ENCODE measurements around the gene NKPD1. TPM values are rescaled to one million over a fixed set of nuclear protein-coding genes. Genes with fewer than 3 reads are reported as not detected.

Gene NKPD1
- polyA plus RNA-seq, 2 of the 4 experiments (the other 2 are of a cell fraction), result 0.12 to 0.15 TPM

GRCh38 chr19:45170146-45171106, 9.6 kb upstream of the NKPD1 start:
- Histone ChIP-seq H3K4me2 (no peak overlapping the region), H3K27ac (no peak overlapping the region), H3K9me3 (no peaks in the 10 kb centered on the region), H3K4me3 (no peak overlapping the region), H3K4me1 (no peaks in the 10 kb centered on the region)
- ATAC-seq (peak in 1 of 2 experiments; percentile 12; a peak in 1 of 6 replicates), DNase-seq (ENCODE audit: low read depth in 1 of 2, low spot score in 1 of 2) (no peak), FAIRE-seq (no peak)
- TF ChIP-seq MAFK (IDR thresholded peaks at IDR 0.05; ENCODE audit: partially characterized antibody) (no peak), ESRRA (IDR thresholded peaks at IDR 0.05; ENCODE audit: borderline replicate concordance, low read length) (no peak), ZNF302 (CRISPR knock-in tag; IDR thresholded peaks at IDR 0.05) (no peak), ZFP36 (IDR thresholded peaks at IDR 0.05; ENCODE audit: borderline replicate concordance, partially characterized antibody) (no peak), E2F6 (IDR thresholded peaks at IDR 0.05; ENCODE audit: borderline replicate concordance, low read depth) (no peak), RARB (CRISPR knock-in tag; IDR thresholded peaks at IDR 0.05) (no peak), TFCP2L1 (CRISPR knock-in tag; IDR thresholded peaks at IDR 0.05) (no peak), NFE2L2 (conservative IDR thresholded peaks at IDR 0.05; ENCODE audit: low read length) (no peak), CHD2 (IDR thresholded peaks at IDR 0.05; ENCODE audit: low read length, partially characterized antibody) (no peak), ZSCAN20 (CRISPR knock-in tag; IDR thresholded peaks at IDR 0.05) (no peak), HDAC2 (IDR thresholded peaks at IDR 0.05) (no peak), HMGXB4 (CRISPR knock-in tag; IDR thresholded peaks at IDR 0.05; ENCODE audit: borderline replicate concordance) (no peak), RAD21 (conservative IDR thresholded peaks at IDR 0.05 in 1 of 2, IDR thresholded peaks at IDR 0.05 in 1 of 2) (no peak), EP300 (IDR thresholded peaks at IDR 0.05) (no peak), RCOR1 (IDR thresholded peaks at IDR 0.05; ENCODE audit: low read depth, low read length) (no peak)
- ChIA-PET CTCF (interaction anchor here (0.7 to 1.8 kb wide), 6 partner anchors 8 to 266 kb away, joined by 3 to 8 read pairs (median 4); partner anchors contain the start of gene BLOC1S3), POLR2A (no interaction called here)
- WGBS (ENCODE audit: missing lambda C conversion rate), result 67% methylated on average over 16 of the region's 21 CpGs

GRCh38 chr19:45169602-45170001, 8.8 kb upstream of the NKPD1 start:
- H3K4me1 ChIP-seq, result no peaks in the 10 kb centered on the region
- no peak overlapping the region for H3K4me3 ChIP-seq
- ChIA-PET CTCF (interaction anchor here (0.6 to 2.8 kb wide), 6 partner anchors 9 to 265 kb away, joined by 3 to 9 read pairs (median 4); partner anchors contain the start of gene BLOC1S3), POLR2A (no interaction called here)
- FAIRE-seq (no peak), DNase-seq (ENCODE audit: low read depth in 1 of 2, low spot score in 1 of 2) (no peak), ATAC-seq (no peak)
- 85% methylated on average over 10 of the region's 10 CpGs for WGBS (ENCODE audit: missing lambda C conversion rate)
- no peak for TF ChIP-seq NPAS2 (CRISPR knock-in tag; IDR thresholded peaks at IDR 0.05; ENCODE audit: borderline replicate concordance)
- no peak for TF ChIP-seq FOXS1 (CRISPR knock-in tag; IDR thresholded peaks at IDR 0.05)
- no peak for TF ChIP-seq NR3C1 (IDR thresholded peaks at IDR 0.05)
- TF ChIP-seq CHD4 (IDR thresholded peaks at IDR 0.05; ENCODE audit: borderline replicate concordance), result no peak
- TF ChIP-seq POLR2AphosphoS2 (conservative IDR thresholded peaks at IDR 0.05; ENCODE audit: low read length), result no peak
- no peak for TF ChIP-seq ATOH8 (CRISPR knock-in tag; IDR thresholded peaks at IDR 0.05; ENCODE audit: low read depth)
- no peak for TF ChIP-seq HOXA7 (CRISPR knock-in tag; IDR thresholded peaks at IDR 0.05)
- TF ChIP-seq CEBPB (IDR thresholded peaks at IDR 0.05), result no peak
- TF ChIP-seq RCOR1 (IDR thresholded peaks at IDR 0.05; ENCODE audit: low read depth, low read length), result no peak
- TF ChIP-seq CTCF (IDR thresholded peaks at IDR 0.05), result no peak
- no peak for TF ChIP-seq NFE2L2 (conservative IDR thresholded peaks at IDR 0.05; ENCODE audit: low read length)
- no peak for TF ChIP-seq BCL3 (IDR thresholded peaks at IDR 0.05)
- no peak for TF ChIP-seq ZFP36 (IDR thresholded peaks at IDR 0.05; ENCODE audit: borderline replicate concordance, partially characterized antibody)
- TF ChIP-seq EHF (CRISPR knock-in tag; IDR thresholded peaks at IDR 0.05), result no peak
- no peak overlapping the region for H3K27ac ChIP-seq
- no peaks in the 10 kb centered on the region for H3K9me3 ChIP-seq
- H3K4me2 ChIP-seq, result no peak overlapping the region
